Gastrocnemius medialis (tissue), 4 donors: Measurements from ENCODE around the gene CD82. TPM values are rescaled to one million over a fixed set of nuclear protein-coding genes. Genes with fewer than 3 reads are reported as not detected.

Experiments
- ATAC-seq, 2 donors: fragments of 150-250 bp; one replicate each; pipeline ENCODE4 v1.9.1; 2016
- DNase-seq, 2 donors: peaks; one replicate each; pipeline ENCODE4 v3.0.0-alpha.2; 2019
- H3K27ac ChIP-seq, 4 donors: fragments of 200-600 bp; sonication (generic); 1 replicate in 1 of 4; 2 replicates in 3 of 4; pipeline ENCODE4 v1.5.1; 2016 to 2018; ENCODE audit warnings: mild to moderate bottlenecking in 2 of 4, moderate library complexity in 1 of 4
- H3K27me3 ChIP-seq, 3 donors: fragments of 200-600 bp; sonication (generic) in 2 of 3; 1 replicate in 1 of 3; 2 replicates in 2 of 3; pipeline versions ENCODE4 v1.5.1 to v1.6.0; 2016 to 2019; ENCODE audit warnings: mild to moderate bottlenecking in 1 of 3, moderate library complexity in 1 of 3
- H3K36me3 ChIP-seq, 2 donors: fragments of 200-600 bp; sonication (generic) in 1 of 2; one replicate each; pipeline ENCODE4 v1.5.1; 2017 to 2018
- H3K4me1 ChIP-seq, 2 donors: fragments of 200-600 bp; sonication (generic) in 1 of 2; one replicate each; pipeline ENCODE4 v1.5.1; 2016 to 2017; ENCODE audit warnings: mild to moderate bottlenecking in 2 of 2
- H3K4me3 ChIP-seq, 4 donors: fragments of 200-600 bp; sonication (generic) in 3 of 4; 1 replicate in 1 of 4; 2 replicates in 3 of 4; pipeline ENCODE4 v1.5.1; 2016 to 2019; ENCODE audit warnings: mild to moderate bottlenecking in 2 of 4
- H3K9me3 ChIP-seq, 3 donors: fragments of 200-600 bp; sonication (generic) in 2 of 3; 1 replicate in 1 of 3; 2 replicates in 2 of 3; pipeline ENCODE4 v1.5.1; 2016 to 2019
- POLR2A ChIP-seq, 2 donors: fragments of 450-650 bp; IDR thresholded peaks; one replicate each; pipeline ENCODE4 v1.6.1; 2017; ENCODE audit warnings: antibody characterized with exemption in 2 of 2, mild to moderate bottlenecking in 2 of 2, moderate library complexity in 2 of 2
- in situ Hi-C, 4 donors: fragments of 200-750 bp; cut with MboI; loops; one replicate each; pipeline versions ENCODE4 v1.15.0 to v1.8.0; 2017; ENCODE audit warnings: low sequenced_read_pairs in 4 of 4
- intact Hi-C: fragments of 100-400 bp; cut with DNase I; formaldehyde crosslinking; loops from one replicate; pipeline ENCODE4 v1.15.1; 2023; ENCODE audit warnings: low total_unique reads
- total RNA-seq, 4 donors: library from RNA; depleted of rRNA; stranded (reverse); fragments of >200 nt; gene quantifications; one replicate each; pipeline versions ENCODE4 v1.1.0 to v1.2.3, GENCODE V29; 2016
- TF ChIP-seq, protein P1 (sequence below), 5 experiments: fragments of 450-650 bp in 3 of 5; fragments of 200-600 bp in 2 of 5; sonication (generic) in 2 of 5; IDR thresholded peaks in 4 of 5; conservative IDR thresholded peaks in 1 of 5; 1 replicate in 4 of 5; 2 replicates in 1 of 5; pipeline ENCODE4 v1.5.1; 2016 to 2019; ENCODE audit warnings: antibody characterized with exemption in 5 of 5, mild to moderate bottlenecking in 3 of 5, moderate library complexity in 3 of 5

The CD82 gene
- total RNA-seq, 4 donors from 2014 or later = 4.5 to 17.5 (median 13.5) TPM

DNA sequence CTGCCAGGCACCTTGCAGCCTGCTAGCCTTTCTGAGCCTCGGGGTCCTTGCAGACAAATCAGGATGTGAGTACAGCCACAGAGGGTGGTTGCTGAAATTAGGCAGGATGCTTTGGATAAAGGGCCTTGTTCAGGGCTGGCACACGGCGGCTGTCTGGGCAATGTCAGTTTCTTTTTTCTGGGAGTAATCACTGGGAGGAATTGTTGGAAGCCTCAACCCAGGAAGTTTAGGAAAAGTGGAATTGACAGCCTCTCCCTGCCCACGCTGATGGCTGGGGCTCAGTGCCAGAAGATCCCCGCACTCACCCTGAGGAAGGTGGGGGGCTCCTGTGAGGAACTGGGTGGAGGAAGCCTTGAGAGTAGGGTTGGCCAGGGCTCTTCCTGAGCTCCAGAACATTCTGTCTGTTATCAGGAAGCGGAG lies 37.4 kb downstream of the CD82 start:
- intact Hi-C loops = no loop called here
- TF ChIP-seq, protein P1, sequence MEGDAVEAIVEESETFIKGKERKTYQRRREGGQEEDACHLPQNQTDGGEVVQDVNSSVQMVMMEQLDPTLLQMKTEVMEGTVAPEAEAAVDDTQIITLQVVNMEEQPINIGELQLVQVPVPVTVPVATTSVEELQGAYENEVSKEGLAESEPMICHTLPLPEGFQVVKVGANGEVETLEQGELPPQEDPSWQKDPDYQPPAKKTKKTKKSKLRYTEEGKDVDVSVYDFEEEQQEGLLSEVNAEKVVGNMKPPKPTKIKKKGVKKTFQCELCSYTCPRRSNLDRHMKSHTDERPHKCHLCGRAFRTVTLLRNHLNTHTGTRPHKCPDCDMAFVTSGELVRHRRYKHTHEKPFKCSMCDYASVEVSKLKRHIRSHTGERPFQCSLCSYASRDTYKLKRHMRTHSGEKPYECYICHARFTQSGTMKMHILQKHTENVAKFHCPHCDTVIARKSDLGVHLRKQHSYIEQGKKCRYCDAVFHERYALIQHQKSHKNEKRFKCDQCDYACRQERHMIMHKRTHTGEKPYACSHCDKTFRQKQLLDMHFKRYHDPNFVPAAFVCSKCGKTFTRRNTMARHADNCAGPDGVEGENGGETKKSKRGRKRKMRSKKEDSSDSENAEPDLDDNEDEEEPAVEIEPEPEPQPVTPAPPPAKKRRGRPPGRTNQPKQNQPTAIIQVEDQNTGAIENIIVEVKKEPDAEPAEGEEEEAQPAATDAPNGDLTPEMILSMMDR (IDR thresholded peaks at IDR 0.05 in 4 of 5, conservative IDR thresholded peaks at IDR 0.05 in 1 of 5) = no peak
- TF ChIP-seq POLR2A (IDR thresholded peaks at IDR 0.05) = no peak
- H3K36me3 ChIP-seq = peaks cover 0 to 22% of the 10 kb centered on the region in 2 donors
- peaks cover 0 to 33% of the 10 kb centered on the region in 2 donors for H3K4me1 ChIP-seq
- H3K9me3 ChIP-seq = no peaks in the 10 kb centered on the region
- no peak overlapping the region for H3K4me3 ChIP-seq
- in situ Hi-C loops = no loop called here
- no peaks in the 10 kb centered on the region for H3K27me3 ChIP-seq
- no peak overlapping the region for H3K27ac ChIP-seq
- ATAC-seq (no peak), DNase-seq (no peak)

DNA sequence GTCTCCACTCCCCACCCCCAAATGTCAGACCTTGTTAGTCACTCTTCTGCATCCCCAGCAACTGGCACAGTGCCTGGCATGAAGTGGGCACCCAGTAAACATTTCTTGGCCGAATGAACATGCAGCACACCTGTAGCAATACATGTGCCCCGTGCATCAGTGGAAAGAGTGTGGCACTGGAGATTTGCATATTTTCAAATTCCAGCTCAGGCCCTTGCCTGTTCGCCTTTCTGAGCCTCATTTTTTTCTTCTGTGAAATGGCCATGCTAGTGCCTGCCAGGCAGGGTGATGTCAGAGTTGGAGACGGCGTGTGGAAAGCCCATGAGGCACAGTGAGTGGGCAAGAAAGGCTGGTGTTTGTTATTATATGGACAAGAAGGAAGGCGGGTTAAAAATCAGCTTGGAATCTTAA lies 38.7 kb downstream of the CD82 start:
- intact Hi-C loops (no loop called here), in situ Hi-C loops (no loop called here)
- no peak overlapping the region for H3K4me3 ChIP-seq
- peaks cover 0 to 22% of the 10 kb centered on the region in 2 donors for H3K36me3 ChIP-seq
- no peaks in the 10 kb centered on the region for H3K9me3 ChIP-seq
- no peak overlapping the region for H3K27ac ChIP-seq
- no peak for DNase-seq
- no peak for ATAC-seq
- no peaks in the 10 kb centered on the region for H3K27me3 ChIP-seq
- H3K4me1 ChIP-seq = peaks cover 0 to 33% of the 10 kb centered on the region in 2 donors
- no peak for TF ChIP-seq POLR2A (IDR thresholded peaks at IDR 0.05)
- TF ChIP-seq, protein P1 (IDR thresholded peaks at IDR 0.05 in 4 of 5, conservative IDR thresholded peaks at IDR 0.05 in 1 of 5) = no peak

DNA sequence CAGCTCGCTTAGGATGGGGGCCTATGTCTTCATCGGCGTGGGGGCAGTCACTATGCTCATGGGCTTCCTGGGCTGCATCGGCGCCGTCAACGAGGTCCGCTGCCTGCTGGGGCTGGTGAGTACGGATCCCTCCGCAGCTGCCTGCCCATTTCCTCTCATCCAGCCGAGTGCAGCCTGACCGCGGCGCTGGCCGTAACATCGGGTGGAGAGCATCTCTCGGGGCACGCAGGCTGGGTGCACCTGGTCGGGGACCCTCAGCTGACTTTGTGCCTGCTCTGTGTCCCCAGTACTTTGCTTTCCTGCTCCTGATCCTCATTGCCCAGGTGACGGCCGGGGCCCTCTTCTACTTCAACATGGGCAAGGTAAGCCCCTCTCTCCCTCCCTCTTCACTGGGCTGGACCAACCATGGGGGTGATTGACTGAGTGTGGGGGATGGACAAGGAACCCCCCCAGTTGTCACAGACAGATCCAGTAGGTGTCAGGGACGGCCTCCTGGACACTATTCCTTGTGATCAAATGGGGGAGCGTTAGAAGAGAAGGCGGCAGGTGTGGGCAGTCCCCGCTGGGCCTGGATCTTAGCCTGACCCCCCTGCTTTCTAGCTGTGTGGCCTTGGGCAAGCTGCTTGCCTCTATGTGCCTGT lies 39.7 kb downstream of the CD82 start:
- no peak overlapping the region for H3K4me3 ChIP-seq
- peaks cover 0 to 33% of the 10 kb centered on the region in 2 donors for H3K4me1 ChIP-seq
- in situ Hi-C loops (no loop called here), intact Hi-C loops (no loop called here)
- no peaks in the 10 kb centered on the region for H3K9me3 ChIP-seq
- H3K27me3 ChIP-seq = no peaks in the 10 kb centered on the region
- TF ChIP-seq POLR2A (IDR thresholded peaks at IDR 0.05) = no peak
- TF ChIP-seq, protein P1 (IDR thresholded peaks at IDR 0.05 in 4 of 5, conservative IDR thresholded peaks at IDR 0.05 in 1 of 5) = no peak
- ATAC-seq = no peak
- H3K36me3 ChIP-seq = peaks cover 0 to 22% of the 10 kb centered on the region in 2 donors
- DNase-seq = no peak
- H3K27ac ChIP-seq = no peak overlapping the region

DNA sequence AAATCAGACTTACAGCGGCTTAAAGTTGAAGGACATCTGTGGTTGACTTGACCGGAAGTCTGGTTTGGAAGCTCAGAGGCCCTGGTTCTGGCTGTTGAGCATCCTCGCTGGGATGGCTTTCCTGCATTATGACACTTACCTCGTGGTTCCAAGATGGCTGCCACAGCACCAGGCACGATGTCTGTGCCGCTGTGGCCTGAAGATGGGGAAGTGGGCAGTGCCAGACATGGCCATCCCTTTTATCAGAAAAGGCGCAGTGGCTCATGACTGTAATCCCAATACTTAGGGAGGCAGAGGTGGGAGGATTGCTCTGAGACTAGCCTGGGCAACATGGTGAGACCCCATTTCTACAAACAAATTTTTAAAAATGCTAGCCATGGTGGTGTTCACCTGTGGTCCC lies 40.5 kb downstream of the CD82 start:
- Histone ChIP-seq H3K4me1 (peaks cover 2 to 27% of the 10 kb centered on the region in 2 donors), H3K27me3 (no peaks in the 10 kb centered on the region), H3K4me3 (no peak overlapping the region), H3K27ac (no peak overlapping the region), H3K36me3 (peaks cover 0 to 22% of the 10 kb centered on the region in 2 donors), H3K9me3 (no peaks in the 10 kb centered on the region)
- TF ChIP-seq POLR2A (IDR thresholded peaks at IDR 0.05) = no peak
- TF ChIP-seq, protein P1 (IDR thresholded peaks at IDR 0.05 in 4 of 5, conservative IDR thresholded peaks at IDR 0.05 in 1 of 5) = no peak
- no peak for ATAC-seq
- no peak for DNase-seq
- in situ Hi-C loops (no loop called here), intact Hi-C loops (no loop called here)

DNA sequence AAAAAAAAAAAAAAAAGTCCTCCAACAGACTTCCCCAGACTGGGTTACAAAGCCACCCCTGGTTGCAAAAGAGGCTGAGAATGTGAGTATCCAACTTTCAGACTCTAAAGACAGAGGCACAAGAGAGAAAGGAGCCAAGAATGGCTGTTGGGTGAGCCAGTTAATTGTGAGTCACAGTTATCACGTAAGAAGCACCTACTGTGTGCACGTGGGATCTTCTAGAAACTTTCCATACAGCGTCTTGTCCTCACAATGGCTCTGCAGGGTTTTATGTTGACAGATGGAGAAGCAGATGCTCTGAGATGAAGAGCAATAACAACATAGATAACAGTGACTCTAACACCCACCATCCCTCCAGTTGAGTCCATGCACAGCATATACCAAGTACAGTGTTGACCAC lies 41.0 kb downstream of the CD82 start:
- intact Hi-C loops = no loop called here

More for the DNA sequence above, 41.0 kb downstream of the CD82 start:
- DNase-seq (no peak), ATAC-seq (no peak)
- in situ Hi-C loops = no loop called here
- Histone ChIP-seq H3K4me1 (peaks cover 7 to 24% of the 10 kb centered on the region in 2 donors), H3K9me3 (no peaks in the 10 kb centered on the region), H3K27me3 (no peaks in the 10 kb centered on the region), H3K4me3 (no peak overlapping the region), H3K27ac (no peak overlapping the region), H3K36me3 (peaks cover 0 to 22% of the 10 kb centered on the region in 2 donors)
- TF ChIP-seq, protein P1 (IDR thresholded peaks at IDR 0.05 in 4 of 5, conservative IDR thresholded peaks at IDR 0.05 in 1 of 5) = no peak
- TF ChIP-seq POLR2A (IDR thresholded peaks at IDR 0.05) = no peak
